GM12891 (cell line): ENCODE results near the gene PPIL1.

Source experiments
- PAX5 ChIP-seq: IDR thresholded peaks from 2 replicates; pipeline ENCODE4 v1.6.1; 2011; ENCODE audit warnings: low read length, moderate library complexity, mild to moderate bottlenecking; ENCODE audit not compliant: insufficient read depth, severe bottlenecking
- POLR2A ChIP-seq: IDR thresholded peaks from 2 replicates; pipeline ENCODE4 v1.6.1; 2011; ENCODE audit warnings: low read depth, low read length, control low read depth
- POLR2AphosphoS5 ChIP-seq: IDR thresholded peaks from 2 replicates; pipeline ENCODE4 v1.6.1; 2011; ENCODE audit warnings: low read depth, low read length, control low read depth
- SPI1 ChIP-seq: IDR thresholded peaks from 2 replicates; pipeline ENCODE4 v1.6.1; 2011; ENCODE audit warnings: low read depth, low read length, control low read depth
- TAF1 ChIP-seq: IDR thresholded peaks from 2 replicates; pipeline ENCODE4 v1.6.1; 2011; ENCODE audit warnings: low read depth, low read length, control low read depth

GRCh38 chr6:36823421-36824096 lies 51.0 kb downstream of the PPIL1 start:
- TF ChIP-seq TAF1 (no peak), POLR2A (no peak), POLR2AphosphoS5 (no peak), SPI1 (no peak), PAX5 (no peak)
